HL-60 (cell line): ENCODE results near the gene VWA3B.

Source experiments
- CTCF ChIP-seq: IDR thresholded peaks from one replicate; pipeline ENCODE4 v1.5.1; 2011; ENCODE audit warnings: low read length, control low read depth, inconsistent platforms; ENCODE audit not compliant: insufficient read depth
- POLR2AphosphoS5 ChIP-seq: IDR thresholded peaks from 2 replicates; pipeline ENCODE4 v1.6.1; 2012; ENCODE audit warnings: low read depth

DNA sequence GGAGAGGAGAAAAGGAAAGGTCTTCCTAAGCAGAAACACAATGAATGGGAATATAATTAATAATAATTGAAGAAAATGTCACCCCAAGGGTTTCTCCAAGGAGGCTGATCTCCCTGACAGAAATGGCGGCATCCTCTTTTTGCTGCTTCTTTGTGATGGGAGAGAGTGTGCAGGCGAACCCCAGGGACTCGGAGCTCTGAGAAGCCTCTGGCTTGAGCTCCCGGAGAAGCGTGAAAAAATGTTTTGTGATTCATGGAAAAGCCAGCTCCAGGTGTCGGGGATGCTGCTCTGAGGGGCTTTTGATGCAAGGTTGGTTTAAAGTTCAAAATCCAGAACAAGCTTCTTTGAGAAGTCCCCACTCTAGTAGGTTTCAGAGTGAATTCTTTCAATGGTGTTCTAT lies 91.0 kb downstream of the VWA3B start:
- TF ChIP-seq POLR2AphosphoS5 (no peak), CTCF (no peak)
